GM12864 (cell line): ENCODE results near the gene REXO5.
"Not testable (repeated sequence)": the region's sequence is repeated elsewhere in the genome, so short reads cannot be mapped to it uniquely, and the experiment has no call there.

Experiments used
- DNase-seq: peaks from one replicate; pipeline ENCODE4 v3.0.0-alpha.2; 2011; ENCODE audit warnings: low read depth
- H3K4me3 ChIP-seq: 2 replicates; pipeline ENCODE4 v1.5.1; 2011; ENCODE audit warnings: mild to moderate bottlenecking, low read depth, low read length, control low read depth
- TF ChIP-seq, protein P1 (sequence below): IDR thresholded peaks from 2 replicates; pipeline ENCODE4 v1.5.1; 2011; ENCODE audit warnings: low read depth, mild to moderate bottlenecking, moderate library complexity, low read length, control low read depth, inconsistent platforms; ENCODE audit errors: missing control alignments

REXO5 gene, protein sequence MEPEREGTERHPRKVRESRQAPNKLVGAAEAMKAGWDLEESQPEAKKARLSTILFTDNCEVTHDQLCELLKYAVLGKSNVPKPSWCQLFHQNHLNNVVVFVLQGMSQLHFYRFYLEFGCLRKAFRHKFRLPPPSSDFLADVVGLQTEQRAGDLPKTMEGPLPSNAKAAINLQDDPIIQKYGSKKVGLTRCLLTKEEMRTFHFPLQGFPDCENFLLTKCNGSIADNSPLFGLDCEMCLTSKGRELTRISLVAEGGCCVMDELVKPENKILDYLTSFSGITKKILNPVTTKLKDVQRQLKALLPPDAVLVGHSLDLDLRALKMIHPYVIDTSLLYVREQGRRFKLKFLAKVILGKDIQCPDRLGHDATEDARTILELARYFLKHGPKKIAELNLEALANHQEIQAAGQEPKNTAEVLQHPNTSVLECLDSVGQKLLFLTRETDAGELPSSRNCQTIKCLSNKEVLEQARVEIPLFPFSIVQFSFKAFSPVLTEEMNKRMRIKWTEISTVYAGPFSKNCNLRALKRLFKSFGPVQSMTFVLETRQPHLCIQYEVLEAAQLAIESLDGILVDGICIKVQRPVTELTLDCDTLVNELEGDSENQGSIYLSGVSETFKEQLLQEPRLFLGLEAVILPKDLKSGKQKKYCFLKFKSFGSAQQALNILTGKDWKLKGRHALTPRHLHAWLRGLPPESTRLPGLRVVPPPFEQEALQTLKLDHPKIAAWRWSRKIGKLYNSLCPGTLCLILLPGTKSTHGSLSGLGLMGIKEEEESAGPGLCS

GRCh38 chr16:20806168-20807050 is at the start of gene REXO5, which contains the start of gene ERI2:
TSS of gene REXO5 (plus strand) at chr16:20806527. CDS start at chr16:20806954, 427 bp downstream.
TSS of gene ERI2 (minus strand) at chr16:20806472. CDS start at chr16:20806430, 42 bp downstream.
- TF ChIP-seq, protein P1, sequence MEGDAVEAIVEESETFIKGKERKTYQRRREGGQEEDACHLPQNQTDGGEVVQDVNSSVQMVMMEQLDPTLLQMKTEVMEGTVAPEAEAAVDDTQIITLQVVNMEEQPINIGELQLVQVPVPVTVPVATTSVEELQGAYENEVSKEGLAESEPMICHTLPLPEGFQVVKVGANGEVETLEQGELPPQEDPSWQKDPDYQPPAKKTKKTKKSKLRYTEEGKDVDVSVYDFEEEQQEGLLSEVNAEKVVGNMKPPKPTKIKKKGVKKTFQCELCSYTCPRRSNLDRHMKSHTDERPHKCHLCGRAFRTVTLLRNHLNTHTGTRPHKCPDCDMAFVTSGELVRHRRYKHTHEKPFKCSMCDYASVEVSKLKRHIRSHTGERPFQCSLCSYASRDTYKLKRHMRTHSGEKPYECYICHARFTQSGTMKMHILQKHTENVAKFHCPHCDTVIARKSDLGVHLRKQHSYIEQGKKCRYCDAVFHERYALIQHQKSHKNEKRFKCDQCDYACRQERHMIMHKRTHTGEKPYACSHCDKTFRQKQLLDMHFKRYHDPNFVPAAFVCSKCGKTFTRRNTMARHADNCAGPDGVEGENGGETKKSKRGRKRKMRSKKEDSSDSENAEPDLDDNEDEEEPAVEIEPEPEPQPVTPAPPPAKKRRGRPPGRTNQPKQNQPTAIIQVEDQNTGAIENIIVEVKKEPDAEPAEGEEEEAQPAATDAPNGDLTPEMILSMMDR: peak; percentile 56
- DNase-seq: peak; percentile 73
- peak within 1 kb of the TSS; percentile 95 for H3K4me3 ChIP-seq

DNA sequence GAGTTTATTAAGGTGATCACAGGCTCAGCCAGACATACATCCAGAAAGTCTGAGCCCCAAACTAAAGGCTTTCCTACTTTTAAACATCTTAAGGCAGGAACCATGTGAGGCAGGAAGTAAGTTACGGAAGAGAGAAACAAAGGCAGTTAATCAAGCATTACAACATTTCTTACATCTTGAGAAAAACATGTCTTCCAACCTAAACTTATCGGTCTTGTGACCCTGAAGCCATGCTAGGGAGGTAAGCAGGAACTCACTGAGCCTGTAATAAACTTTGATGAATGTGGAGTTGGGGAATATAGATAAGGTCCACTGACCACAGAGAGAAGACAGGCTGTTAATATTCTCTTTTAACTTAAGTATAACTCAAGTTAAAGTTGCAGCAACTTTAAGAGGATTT is 46.0 kb upstream of the REXO5 start:
- no peak for DNase-seq
- TF ChIP-seq, protein P1: no peak
- no peak overlapping the region for H3K4me3 ChIP-seq

- no peak overlapping the region for H3K4me3 ChIP-seq
- DNase-seq: no peak
- TF ChIP-seq, protein P1: no peak
These were observed 45.2 kb upstream of the REXO5 start for GRCh38 chr16:20761175-20761574.

GRCh38 chr16:20762404-20763123 is 43.8 kb upstream of the REXO5 start:
- TF ChIP-seq, protein P1: no peak
- DNase-seq: no peak
- H3K4me3 ChIP-seq: no peak overlapping the region

DNA sequence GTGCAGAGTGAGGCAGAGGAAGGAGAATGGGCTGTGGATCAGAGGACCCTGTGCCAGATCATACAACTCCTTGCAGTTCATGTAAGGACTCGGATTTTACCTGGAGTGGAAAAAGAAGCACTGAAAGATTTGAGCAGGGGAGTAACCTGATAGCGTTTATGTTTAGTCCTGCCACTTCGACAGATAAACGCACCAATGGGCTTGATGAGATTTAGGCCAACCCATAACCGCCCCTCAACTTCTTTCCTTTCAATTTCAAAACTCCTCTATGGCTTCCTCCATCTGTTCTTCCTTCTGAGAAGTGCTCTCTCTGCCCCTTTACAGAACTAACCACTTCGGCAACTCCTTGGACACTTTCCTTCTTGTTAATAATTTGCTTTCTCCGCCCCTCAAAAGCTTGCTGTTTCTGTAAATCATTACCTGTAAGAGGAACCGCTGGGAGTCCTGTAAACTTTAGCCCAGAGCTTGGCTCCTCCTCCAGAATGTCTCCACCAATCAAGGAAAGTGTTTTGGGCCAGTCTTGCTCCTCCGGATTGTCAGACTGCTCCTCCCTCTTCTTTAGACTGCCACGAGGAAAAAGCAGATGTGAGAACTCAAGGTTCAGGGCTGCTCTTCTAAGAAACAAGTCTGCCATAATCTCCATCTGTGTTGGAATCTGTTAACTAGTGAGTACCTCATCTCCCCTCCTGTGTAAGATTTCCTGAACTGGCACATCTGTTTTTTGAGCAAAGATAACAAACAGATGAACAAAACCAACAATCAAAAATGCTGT is 42.7 kb upstream of the REXO5 start, which contains the start of gene ACSM3:
Gene ACSM3 (plus strand): TSS at position 554 of the 772 bp plus-strand sequence. CDS start 6,021 bp downstream, outside the sequence.
- DNase-seq: peak; percentile 84
- TF ChIP-seq, protein P1: no peak
- H3K4me3 ChIP-seq: peak within 1 kb of the TSS; percentile 54

DNA sequence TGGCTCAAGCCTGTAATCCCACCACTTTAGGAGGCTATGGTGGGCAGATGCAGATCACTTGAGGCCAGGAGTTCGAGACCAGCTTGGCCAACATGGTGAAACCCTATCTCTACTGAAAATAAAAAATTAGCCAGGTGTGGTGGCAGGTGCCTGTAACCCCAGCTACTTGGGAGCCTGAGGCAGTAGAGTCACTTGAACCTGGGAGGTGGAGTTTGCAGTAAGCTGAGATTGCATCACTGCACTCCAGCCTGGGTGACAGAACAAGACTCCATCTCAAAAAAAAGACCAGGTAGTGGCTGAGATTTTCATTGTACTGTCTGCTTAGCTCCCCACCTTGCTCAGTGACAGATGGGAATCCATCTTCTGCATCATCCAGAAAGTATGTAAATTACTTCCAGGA is 41.9 kb upstream of the REXO5 start:
- not testable (repeated sequence) for H3K4me3 ChIP-seq, DNase-seq
